Erythroblast (primary cell): ENCODE results near the gene INTS12.
"Not testable (repeated sequence)": the region's sequence is repeated elsewhere in the genome, so short reads cannot be mapped to it uniquely, and the experiment has no call there.

Source experiments
- GATA1 ChIP-seq: IDR thresholded peaks from 2 replicates; pipeline ENCODE4 v1.6.1; 2011; ENCODE audit warnings: low read depth, mild to moderate bottlenecking, control low read depth, low read length, moderate library complexity
- POLR2A ChIP-seq: IDR thresholded peaks from 2 replicates; pipeline ENCODE4 v1.6.1; 2011; ENCODE audit warnings: mild to moderate bottlenecking, low read length

- TF ChIP-seq POLR2A, GATA1: not testable (repeated sequence)
Observed at GRCh38 chr4:105735217-105735616, 26.7 kb upstream of the INTS12 start.
